GM12874 (cell line): ENCODE measurements around the gene EHD4.

Experiments
- TF ChIP-seq, protein P1 (sequence below): IDR thresholded peaks from 2 replicates; pipeline ENCODE4 v1.5.1; 2011; ENCODE audit warnings: low read depth, mild to moderate bottlenecking, control low read depth, low read length, moderate library complexity; ENCODE audit not compliant: insufficient read depth

Gene EHD4

DNA sequence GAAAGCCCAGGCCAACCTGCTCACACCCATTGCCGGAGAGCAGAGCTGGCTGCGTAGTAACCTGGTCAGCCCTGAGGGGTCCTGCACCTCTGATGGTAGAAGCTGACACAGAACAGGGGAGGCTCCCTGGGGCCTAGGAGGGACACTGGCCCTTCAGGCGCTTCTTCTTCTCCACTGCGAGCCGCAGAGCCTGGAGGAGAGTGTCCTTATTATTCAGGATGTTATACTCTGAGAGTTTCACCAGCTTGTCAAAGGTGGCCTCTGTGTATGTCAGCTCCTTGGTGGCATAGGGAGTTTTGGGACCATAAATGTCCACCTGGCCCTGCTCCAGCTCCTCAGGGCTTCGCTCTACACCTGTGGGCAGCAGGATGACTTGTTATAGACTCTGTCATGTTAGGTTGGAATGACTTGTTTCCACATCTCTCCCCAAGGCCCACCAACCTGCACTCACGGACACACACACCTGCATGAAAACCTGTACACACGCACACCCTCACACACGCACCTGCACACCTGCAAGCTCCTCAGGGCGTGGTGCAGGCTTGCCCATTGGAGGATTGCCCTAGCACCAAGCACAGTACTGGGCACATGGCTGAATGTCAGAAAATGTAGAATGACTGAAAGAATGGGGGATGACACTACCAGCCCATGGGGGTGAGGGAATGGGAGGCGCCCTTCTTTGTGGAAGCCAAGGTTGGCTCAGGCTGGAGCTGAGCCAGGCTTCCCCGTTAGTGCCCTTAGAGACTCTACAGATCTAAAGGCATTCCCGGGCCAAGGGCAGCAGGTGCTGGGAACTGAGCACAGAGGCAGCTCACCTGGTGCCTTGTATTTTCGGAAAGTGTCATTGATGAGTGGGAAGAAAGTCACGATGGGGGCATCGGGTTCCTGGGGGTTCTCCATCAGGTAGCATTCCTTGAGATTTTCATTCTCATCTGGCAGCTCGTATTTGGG is 11.5 kb upstream of the EHD4 start:
- TF ChIP-seq, protein P1, sequence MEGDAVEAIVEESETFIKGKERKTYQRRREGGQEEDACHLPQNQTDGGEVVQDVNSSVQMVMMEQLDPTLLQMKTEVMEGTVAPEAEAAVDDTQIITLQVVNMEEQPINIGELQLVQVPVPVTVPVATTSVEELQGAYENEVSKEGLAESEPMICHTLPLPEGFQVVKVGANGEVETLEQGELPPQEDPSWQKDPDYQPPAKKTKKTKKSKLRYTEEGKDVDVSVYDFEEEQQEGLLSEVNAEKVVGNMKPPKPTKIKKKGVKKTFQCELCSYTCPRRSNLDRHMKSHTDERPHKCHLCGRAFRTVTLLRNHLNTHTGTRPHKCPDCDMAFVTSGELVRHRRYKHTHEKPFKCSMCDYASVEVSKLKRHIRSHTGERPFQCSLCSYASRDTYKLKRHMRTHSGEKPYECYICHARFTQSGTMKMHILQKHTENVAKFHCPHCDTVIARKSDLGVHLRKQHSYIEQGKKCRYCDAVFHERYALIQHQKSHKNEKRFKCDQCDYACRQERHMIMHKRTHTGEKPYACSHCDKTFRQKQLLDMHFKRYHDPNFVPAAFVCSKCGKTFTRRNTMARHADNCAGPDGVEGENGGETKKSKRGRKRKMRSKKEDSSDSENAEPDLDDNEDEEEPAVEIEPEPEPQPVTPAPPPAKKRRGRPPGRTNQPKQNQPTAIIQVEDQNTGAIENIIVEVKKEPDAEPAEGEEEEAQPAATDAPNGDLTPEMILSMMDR: no peak

DNA sequence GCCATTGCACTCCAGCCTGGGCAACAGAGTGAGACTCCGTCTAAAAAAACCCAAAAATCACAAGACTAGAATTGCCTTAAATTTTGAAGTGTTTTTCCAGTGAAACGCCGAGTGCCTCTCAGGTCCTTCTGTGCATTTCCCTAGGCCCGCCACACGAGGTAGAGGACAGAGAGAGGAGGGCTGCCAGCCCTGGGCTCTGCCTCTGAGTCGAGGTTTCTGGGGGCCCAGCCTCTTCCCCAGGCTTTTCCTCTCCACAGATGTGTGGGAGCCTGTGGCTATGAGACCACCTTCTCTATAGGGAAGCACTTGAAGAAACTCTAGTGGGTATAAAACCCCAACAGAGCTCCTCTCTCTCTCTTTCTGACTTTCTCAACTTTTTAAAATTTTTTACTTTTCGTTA is 10.9 kb upstream of the EHD4 start:
- TF ChIP-seq, protein P1: no peak

DNA sequence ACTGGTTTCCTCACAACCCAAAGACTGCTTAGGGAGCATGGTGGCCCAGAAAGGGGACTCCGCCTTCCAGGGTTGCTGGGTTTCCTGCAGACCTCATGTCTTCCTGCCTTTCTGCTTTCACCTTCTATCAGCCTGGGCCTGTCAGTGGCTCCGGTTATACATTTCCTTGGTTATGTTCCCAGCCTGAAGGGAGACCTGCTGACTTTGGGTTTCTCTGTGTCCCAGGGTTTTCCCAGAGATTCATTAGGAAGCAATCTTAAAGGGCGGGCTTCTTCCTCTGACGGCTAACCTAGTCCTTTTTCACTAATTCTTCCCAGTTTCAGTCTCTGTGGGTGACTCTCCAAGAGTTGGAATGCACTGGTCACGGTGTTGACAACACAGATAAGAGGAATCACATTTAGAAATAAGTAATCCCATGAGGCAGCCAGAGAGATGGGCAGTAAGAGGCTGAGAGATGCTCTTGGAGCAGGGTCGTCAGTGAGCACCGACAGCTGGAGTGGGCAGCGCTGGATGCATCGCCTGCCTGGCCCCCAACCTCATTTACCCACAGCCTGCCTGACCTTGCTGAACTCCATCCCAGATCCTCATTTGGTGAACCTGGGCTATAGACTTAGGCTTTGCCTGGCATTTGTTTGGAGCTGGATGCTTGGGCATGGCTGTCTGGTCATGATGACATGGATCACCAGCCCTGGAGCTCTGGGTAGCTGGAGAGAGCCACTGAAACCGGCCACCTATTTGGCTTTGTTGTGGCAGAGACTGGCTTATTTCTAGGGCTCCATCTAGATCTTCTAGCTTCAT is 10.0 kb upstream of the EHD4 start:
- TF ChIP-seq, protein P1: no peak

DNA sequence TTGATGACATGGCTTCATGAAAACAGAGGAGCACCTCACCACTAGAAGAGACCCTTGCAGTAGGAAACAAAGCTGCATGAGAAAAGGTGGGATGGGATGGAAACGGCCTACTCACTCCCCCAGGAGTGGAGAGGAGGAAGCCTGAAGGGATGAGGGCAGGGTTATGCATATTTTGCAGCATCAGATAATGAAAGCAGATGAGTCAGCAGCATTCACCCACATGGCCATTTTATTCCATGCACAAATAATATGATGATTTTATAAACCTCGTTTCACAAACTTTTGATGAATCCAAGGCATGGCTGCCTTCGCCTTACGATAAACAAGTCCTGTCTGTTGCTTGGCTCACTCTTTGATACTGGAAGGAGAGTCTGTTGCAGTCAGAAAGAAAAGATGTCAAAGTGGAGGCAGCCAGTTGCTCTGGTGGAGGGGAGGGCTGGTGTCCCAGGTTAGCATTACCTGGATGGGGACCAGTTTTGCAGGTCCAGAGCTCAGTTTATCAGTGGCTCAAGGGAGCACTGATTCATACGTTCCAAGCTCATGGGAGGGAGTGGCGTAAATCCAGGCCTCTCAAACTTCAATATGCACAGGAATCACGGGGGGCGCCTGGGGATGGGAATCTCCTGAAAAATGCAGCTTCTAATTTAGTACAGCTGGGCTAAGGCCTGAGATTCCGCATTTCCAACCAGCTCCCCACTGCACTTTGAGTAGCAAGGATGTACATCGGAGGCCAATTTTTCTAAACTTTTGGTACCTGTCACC is 9.2 kb upstream of the EHD4 start:
- TF ChIP-seq, protein P1: no peak

DNA sequence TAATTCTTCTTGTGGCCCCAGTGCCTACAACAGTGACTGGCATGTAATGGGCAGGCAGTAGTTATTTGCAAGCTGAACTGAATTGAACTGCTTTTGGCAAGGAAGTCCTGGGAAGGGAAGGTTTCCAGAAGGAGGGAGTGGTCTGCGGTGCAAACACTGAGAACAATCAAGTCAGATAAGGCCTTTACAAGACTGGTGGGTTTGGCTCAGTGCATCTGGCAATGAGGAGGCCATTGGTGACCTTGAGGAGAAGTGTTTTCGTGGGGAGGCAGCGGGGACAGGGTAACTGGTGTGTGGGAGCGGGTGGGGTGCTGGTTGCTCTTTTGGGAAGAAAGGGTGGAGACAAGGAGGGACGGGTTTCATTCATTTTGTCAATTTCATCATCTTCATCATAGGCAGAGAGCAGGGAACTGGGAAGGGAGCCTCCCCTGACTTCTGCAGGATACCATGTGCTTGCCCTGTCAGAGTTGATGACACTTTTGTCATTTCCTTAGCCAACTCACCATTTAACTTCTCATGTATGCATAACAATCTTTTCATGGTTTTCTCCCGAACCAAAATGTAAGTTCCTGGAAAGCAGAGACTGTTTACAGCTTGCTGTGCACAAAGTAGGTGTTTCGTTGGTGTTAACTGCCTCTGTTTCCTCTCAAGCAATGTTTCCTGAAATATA is 8.4 kb upstream of the EHD4 start:
- TF ChIP-seq, protein P1: no peak

DNA sequence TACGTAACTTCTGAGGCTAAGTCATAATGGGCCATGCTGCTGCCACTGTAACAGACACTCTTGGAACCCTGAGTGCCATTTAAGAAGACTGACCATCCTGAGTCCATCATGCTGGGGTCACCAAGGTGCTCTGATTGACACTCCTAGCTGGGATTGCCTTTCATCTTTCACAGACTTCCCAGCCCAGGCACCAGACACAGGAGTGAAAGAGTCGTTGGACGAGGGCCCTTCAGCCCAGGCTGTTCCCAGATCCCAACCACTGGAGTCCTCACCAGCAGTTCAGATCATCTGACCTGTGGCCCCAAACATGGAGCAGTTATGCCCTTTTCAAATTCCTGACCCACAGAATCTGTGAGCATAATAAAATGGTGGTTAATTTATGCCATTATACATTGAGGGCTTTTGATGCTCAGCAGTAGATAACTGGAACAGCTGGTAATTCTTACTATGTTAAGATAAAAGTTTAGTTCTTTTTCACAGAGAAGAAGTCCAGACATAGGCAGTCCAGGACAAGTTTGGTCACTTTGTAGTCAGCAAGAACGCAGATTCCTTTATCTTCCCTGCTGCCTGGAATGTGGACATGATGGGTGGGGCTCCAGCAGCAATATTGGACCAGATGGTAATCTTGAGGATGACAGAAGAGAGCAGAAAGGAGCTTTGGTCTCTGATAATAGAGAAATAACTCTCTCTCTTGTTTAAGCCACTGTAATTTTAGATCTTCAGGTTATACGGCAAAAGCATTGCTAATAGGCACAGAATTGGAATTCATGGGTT is 7.3 kb upstream of the EHD4 start:
- TF ChIP-seq, protein P1: no peak
